ENCODE data around the gene ECHDC3.

DNA sequence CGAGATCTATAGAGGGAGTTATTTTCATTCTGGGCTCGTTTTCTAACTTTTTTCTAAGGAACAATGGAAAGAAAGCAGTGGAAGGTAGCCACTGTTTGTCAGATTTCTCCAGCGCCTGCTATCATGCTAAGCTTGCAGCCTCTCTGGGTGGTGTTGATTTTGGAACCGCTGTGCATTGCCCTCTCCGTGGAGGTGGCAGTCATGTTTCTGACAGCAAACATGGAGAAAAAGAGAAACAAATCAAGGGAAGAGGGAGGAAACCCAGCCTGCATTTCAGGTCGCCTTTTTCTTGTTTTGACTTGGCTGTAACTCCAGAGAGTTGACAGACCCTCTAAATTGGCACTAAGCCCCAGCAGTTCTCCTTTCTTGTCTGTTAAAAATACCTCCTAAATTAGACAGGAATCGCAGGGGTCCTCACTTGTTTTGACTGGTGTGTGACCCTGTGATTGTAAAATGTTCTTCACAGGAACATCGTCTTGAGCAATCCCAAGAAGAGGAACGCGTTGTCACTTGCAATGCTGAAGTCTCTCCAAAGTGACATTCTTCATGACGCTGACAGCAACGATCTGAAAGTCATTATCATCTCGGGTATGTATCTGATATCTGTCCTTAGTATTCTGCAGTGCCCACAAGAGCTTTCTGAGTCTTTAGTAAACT lies 4.8 kb downstream of the ECHDC3 start:
- TF ChIP-seq ZNF530 (tag by site-specific recombination; IDR thresholded peaks at IDR 0.05; ENCODE audit: low read depth): no peak
- TF ChIP-seq YY2 (tag by site-specific recombination; IDR thresholded peaks at IDR 0.05): no peak
- TF ChIP-seq, protein P1, sequence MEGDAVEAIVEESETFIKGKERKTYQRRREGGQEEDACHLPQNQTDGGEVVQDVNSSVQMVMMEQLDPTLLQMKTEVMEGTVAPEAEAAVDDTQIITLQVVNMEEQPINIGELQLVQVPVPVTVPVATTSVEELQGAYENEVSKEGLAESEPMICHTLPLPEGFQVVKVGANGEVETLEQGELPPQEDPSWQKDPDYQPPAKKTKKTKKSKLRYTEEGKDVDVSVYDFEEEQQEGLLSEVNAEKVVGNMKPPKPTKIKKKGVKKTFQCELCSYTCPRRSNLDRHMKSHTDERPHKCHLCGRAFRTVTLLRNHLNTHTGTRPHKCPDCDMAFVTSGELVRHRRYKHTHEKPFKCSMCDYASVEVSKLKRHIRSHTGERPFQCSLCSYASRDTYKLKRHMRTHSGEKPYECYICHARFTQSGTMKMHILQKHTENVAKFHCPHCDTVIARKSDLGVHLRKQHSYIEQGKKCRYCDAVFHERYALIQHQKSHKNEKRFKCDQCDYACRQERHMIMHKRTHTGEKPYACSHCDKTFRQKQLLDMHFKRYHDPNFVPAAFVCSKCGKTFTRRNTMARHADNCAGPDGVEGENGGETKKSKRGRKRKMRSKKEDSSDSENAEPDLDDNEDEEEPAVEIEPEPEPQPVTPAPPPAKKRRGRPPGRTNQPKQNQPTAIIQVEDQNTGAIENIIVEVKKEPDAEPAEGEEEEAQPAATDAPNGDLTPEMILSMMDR (tag by site-specific recombination; IDR thresholded peaks at IDR 0.05): no peak
- TF ChIP-seq ZNF423 (tag by site-specific recombination; IDR thresholded peaks at IDR 0.05): no peak
- TF ChIP-seq, protein P2, sequence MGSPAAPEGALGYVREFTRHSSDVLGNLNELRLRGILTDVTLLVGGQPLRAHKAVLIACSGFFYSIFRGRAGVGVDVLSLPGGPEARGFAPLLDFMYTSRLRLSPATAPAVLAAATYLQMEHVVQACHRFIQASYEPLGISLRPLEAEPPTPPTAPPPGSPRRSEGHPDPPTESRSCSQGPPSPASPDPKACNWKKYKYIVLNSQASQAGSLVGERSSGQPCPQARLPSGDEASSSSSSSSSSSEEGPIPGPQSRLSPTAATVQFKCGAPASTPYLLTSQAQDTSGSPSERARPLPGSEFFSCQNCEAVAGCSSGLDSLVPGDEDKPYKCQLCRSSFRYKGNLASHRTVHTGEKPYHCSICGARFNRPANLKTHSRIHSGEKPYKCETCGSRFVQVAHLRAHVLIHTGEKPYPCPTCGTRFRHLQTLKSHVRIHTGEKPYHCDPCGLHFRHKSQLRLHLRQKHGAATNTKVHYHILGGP (tag by site-specific recombination; IDR thresholded peaks at IDR 0.05): no peak
- no peak for TF ChIP-seq BCL11A (tag by site-specific recombination; IDR thresholded peaks at IDR 0.05; ENCODE audit: low read depth)
- no peak for TF ChIP-seq ZBTB21 (tag by site-specific recombination; IDR thresholded peaks at IDR 0.05)
- TF ChIP-seq, protein P3, sequence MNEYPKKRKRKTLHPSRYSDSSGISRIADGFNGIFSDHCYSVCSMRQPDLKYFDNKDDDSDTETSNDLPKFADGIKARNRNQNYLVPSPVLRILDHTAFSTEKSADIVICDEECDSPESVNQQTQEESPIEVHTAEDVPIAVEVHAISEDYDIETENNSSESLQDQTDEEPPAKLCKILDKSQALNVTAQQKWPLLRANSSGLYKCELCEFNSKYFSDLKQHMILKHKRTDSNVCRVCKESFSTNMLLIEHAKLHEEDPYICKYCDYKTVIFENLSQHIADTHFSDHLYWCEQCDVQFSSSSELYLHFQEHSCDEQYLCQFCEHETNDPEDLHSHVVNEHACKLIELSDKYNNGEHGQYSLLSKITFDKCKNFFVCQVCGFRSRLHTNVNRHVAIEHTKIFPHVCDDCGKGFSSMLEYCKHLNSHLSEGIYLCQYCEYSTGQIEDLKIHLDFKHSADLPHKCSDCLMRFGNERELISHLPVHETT (tag by site-specific recombination; IDR thresholded peaks at IDR 0.05): no peak
- TF ChIP-seq ZNF623 (tag by site-specific recombination; IDR thresholded peaks at IDR 0.05): no peak
- no peak for TF ChIP-seq ZXDB (tag by site-specific recombination; IDR thresholded peaks at IDR 0.05)
- TF ChIP-seq ZNF777 (tag by site-specific recombination; IDR thresholded peaks at IDR 0.05; ENCODE audit: borderline replicate concordance): no peak
- no peak for TF ChIP-seq ZBTB7A (tag by site-specific recombination; IDR thresholded peaks at IDR 0.05; ENCODE audit: low read depth)
- TF ChIP-seq ZNF350 (tag by site-specific recombination; IDR thresholded peaks at IDR 0.05): no peak

All from HEK293 (cell line).